NT2/D1 (cell line): ENCODE measurements around the gene EIF4EBP3.

ENCODE experiments used
- SUZ12 ChIP-seq: IDR thresholded peaks from 2 replicates; pipeline ENCODE4 v1.6.1; 2011; ENCODE audit not compliant: insufficient read length, insufficient read depth; ENCODE audit errors: extremely low read depth
- YY1 ChIP-seq: IDR thresholded peaks from 2 replicates; pipeline ENCODE4 v1.6.1; 2011; ENCODE audit not compliant: insufficient read length, insufficient read depth

- TF ChIP-seq YY1 = no peak
- TF ChIP-seq SUZ12 = no peak
These were observed 2.5 kb upstream of the EIF4EBP3 start for GRCh38 chr5:140544986-140545385.
